Stimulated activated CD4-positive, alpha-beta T cell treated with anti-CD3 and anti-CD28 coated beads, Interleukin-1b, Interleukin-23, amount 100 ng/mL, for 1 hour (primary cell): ENCODE measurements around the gene CTNNA1.
"Not testable (repeated sequence)": the region's sequence is repeated elsewhere in the genome, so short reads cannot be mapped to it uniquely, and the experiment has no call there.

Source experiments
- DNase-seq, 2 donors: peaks; one replicate each; pipeline ENCODE4 v3.0.0-alpha.2; 2020; ENCODE audit warnings: low read depth in 2 of 2

The CTNNA1 gene

DNA sequence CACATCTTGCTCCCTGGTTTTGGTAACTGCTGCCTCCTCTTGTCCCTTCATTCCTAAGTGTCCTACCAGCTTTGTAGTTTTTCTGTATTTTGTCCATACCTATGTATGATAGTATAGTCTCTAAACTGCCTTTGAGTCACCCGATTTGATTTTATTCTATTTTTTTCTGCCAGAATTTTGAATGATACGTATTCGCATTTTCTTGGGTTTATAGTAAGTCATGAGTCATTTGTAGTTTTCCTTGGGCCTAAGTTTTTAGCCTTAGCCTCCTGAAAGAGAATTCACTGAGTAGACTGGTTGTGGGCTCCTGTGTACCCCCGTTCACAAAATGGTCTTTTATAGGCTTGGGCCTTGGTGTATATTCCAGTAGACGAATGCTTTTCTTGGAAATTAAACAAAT, 62.3 kb downstream of the CTNNA1 start:
- no peak for DNase-seq

DNA sequence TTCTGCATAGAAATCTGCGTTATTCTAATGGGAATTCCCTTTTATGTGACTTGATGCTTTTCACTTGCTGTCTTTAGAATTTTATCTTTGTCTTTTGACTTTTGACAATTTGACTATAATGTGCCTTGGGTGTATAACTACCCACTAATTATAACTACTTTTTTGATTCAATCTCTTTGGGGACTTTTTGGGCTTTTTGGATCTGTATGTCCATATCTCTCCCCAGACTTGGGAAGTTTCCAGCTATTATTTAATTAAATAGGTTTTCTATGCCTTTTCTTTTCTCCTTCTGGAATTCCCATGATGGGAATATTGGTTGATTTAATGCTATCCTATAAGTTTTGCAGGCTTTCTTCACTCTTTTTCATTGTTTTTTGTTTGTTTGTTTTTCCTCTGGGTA, 64.0 kb downstream of the CTNNA1 start:
- DNase-seq, result no peak

DNA sequence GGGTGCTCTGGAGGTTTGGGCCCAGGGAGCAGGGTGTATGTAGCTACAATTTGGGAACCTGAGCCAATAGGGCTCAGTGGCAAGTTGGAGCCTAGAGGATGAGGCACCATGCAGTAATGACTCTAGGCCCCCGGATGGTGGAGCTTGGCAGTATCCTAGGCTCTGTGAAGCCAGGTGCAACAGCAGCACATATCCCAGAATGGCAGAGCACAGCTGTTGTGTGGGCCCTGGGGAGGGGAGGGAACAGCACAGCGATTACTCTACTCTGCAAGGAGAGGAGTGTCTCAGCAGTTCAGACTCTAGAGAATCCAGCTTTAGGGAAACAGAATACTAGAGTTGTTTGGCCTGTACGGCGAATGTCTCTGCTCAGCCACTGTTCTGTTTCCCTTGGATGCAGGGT, 65.9 kb downstream of the CTNNA1 start:
- DNase-seq, result no peak

DNA sequence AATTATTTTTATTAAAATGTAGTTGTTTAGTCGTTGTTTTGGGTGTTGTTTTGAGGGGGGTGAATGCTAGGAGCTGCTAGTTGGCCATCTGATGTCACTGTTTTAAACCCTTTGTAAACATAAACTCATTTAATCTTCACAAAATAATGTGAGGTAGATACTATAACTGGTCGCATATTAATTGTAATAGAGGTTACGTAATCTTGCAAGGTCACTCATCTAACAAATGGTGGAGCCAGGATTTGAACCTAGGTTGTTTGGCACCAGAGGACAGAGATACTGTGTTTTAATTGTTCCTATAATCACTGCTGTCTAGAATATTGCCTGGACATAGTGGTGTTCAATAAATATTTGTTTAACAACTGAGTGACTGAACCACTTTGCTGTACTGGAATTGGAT, 67.5 kb downstream of the CTNNA1 start:
- DNase-seq, result no peak

DNA sequence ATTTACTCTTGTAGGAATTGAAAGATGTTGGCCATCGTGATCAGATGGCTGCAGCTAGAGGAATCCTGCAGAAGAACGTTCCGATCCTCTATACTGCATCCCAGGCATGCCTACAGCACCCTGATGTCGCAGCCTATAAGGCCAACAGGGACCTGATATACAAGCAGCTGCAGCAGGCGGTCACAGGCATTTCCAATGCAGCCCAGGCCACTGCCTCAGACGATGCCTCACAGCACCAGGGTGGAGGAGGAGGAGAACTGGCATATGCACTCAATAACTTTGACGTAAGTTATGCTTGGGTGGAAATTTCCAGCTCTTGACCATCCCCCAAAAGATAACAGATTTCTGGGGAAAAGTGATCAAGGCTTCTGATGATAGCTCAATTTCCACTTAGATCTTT, 71.3 kb downstream of the CTNNA1 start:
- no peak for DNase-seq

DNA sequence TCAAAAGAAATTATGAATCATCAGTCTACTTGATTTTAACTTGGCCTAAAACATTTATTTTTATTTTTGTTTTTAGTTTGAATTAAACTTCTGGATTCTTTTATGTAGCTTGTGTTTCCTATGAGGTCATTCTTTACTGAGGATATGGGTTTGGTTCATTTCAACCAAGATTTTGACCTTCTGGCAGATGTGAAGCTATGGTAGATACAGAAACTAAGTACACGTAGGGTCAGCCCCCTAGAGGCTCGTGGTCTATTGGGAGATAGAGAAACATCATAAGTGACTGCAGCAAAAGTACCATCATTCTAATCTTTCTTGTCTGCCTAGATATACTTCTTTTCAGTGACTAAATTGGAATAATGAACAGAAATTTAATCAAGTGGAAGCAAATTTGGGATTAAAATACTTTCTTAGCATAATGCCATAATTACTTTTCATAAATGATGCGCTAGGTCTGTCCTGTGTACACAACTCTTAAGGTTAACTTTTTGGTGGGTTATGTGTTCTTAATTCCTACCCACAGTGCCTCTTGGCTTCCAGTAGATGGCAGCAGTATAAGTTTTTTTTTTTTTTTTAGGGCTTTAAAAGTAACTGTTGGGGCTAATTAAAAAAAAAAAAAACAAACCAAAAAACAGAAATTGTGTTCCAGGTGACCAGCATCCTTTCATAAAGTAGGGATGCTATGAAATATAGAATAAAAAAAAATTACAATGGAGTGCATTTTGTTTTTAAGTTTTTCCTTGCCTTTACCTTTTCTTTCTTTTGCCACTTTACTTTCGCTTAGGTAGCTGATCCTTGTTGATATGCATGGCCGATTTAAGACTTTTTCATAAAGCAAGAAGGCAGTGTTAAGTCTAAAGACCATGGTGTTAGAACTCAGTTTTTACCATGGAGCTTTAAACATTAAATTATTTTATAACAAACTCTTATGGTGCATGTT, 72.0 kb downstream of the CTNNA1 start:
- DNase-seq, result no peak

DNA sequence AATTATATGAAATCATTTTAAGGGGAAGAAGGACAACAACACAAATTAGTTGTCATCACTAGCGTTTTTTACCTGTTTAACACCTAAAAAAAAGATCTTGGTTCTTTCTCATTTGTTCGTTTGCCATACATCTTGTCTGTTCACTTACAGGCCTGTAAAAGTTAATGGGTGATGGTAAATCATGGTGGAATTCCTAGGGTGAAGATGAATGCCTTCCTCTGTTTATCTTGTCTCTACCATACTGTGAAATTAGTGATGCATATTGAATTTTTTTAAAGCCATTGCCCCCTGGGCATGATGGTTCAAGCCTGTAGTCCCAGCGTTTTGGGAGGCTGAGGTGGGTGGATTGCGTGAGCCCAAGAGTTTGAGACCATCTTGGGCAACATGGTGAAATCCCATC, 75.3 kb downstream of the CTNNA1 start:
- no peak for DNase-seq

DNA sequence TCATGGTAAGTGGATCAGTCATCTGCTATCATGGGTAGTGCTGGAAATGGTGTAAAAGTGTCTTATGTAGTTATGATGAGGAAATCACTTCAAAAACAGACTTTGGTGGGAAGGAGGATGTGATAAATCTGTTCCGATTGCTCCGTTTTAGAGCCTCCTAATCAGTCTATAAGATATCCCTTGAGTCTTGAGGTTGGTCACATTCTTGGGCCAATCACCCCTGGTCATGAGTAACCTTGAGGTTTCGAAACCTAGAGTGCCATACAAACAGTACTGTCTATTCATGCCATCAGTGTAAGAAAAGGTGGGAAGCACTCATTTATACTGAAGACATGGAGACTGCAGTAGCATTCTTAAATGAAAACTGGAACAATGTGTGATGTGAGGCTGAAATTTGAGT, 76.1 kb downstream of the CTNNA1 start:
- no peak for DNase-seq

DNA sequence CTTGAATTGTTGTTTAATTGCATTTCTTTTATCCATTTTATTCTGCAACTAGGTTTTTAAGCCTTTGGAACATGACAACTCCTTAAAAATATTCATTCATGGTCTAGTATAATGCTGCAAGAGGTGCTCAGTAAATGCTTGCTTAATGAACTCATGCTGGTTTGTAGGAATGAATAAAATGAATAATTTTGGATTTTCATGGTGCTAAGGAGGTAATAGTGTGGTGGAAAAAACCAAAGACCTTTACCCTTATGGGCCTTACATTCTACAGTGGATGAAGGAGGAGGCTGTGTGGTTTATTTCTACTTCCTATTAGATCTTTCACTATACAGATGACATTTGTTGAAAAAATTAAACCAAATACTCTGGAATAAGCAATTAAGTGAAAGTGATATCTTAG, 78.5 kb downstream of the CTNNA1 start:
- DNase-seq, result no peak

DNA sequence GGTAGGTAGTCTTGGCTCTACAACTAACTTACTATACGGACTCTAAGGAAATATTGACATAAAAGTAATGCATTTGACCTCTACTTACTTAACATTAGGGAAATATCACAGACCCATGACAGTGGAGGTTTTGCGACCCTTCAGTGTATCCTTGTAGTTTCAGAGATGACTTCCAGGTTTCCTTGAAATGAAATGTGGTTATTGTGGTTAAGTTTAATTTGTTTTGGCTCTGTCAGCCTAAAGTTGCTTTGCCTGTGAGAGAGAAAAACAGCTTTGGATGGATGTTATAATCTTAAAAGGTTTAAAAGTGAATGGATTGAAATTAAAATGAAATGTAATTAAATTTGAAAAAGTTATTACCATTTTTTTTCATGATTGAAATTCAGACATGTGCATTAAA, 79.0 kb downstream of the CTNNA1 start:
- DNase-seq, result no peak

DNA sequence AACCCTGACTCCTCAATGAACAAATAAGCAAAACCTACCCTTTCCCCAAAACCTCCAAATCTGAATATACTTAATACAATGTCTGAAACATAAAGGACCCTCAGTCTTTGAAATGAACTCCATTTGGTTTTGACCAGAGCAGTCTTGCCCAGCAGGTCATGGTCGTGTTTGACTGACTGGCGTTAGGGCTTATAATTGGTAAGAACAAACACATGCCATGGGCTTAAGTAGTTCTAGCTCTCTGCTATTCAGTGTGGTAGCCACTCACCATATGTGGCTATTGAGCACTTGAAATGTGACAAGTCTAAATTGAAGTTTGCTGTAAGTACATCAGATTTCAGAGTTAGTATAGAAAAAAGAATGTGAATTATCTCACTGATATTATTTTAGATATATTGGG, 79.9 kb downstream of the CTNNA1 start:
- DNase-seq, result no peak

DNA sequence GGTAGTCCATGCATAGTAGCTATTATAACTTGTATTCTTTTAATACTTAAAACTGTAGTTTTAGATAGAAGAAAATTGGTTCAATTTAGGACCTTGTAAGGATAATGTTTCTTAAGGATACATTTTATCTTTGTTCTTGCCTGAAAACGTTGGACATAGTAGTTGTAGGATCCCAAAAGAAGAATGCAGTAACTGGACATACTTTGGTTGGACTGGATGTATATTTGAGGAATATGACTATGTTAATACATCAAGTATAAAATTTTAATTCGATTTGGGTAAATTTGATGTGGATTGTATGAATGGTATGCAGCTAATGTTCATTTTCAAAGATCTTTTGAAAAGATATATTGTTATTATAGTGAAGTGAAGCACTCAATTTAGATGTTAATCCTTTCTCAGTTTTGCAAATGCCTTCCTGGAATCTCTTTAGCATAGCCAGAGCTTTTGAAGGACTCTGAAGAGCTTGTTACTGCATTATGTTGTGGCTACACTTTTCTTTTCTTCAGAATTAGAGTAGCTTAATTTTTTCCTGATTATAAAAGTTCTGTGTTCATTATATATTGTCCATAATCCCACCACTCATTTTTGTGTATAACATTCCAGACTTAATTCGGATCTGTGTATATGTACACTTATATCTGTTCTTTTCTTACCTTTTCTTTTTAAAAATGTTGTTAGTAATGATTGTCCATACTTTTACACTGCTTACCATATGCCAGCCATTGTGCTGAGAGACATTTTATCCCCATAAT, 80.7 kb downstream of the CTNNA1 start:
- no peak for DNase-seq

DNA sequence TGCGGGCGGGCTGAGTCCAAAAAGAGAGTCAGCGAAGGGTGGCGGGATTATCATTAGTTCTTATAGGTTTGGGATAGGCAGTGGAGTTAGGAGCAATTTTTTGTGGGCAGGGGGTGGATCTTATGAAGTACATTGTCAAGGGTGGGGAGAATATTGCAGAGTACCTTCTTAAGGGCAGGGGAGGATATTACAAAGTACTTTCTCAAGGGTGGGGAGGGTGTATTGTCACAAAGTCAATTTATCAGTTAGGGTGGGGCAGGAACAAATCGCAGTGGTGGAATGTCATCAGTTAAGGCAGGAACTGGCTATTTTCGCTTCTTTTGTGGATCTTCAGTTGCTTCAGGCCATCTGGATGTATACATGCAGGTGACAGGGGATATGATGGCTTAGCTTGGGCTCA, 81.6 kb downstream of the CTNNA1 start:
- DNase-seq, result not testable (repeated sequence)

DNA sequence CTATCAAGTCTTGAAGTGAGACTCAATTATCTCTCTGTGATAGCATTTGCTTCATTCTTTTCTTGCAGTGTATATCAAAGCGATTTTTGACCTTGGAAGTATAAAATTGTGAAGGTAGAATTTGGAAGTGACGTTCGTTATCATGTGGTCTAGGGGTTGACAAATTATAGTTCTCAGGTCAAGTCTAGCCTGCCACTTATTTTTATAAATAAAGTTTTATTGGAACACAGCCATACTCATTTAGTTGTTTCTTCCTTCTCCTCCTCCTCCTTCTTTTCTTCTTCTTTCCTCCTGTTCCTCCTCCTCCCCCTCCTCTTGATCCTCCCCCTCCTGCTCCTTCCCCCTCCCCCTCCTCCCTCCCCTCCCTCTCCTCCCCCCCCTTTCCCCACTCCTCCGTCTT, 83.9 kb downstream of the CTNNA1 start:
- no peak for DNase-seq

DNA sequence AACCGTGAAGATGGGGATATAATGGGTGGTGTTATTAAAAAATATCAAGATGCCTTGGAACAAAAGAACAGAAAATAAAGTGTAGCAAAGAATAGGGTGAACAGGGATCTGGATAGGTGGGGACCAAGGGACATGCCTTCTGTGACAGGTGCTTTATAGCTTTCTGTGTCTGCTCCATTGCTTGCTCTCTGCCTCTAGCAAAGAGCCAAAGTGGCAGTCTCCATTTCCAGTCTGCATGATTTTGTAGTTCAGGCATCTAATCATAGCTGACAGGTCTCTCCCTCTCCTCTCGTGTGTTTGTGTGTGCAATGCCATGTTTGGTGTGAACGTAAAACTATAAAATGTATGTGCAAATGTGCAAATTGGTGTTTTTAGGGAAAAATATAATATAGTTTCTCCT, 86.9 kb downstream of the CTNNA1 start:
- DNase-seq, result no peak

DNA sequence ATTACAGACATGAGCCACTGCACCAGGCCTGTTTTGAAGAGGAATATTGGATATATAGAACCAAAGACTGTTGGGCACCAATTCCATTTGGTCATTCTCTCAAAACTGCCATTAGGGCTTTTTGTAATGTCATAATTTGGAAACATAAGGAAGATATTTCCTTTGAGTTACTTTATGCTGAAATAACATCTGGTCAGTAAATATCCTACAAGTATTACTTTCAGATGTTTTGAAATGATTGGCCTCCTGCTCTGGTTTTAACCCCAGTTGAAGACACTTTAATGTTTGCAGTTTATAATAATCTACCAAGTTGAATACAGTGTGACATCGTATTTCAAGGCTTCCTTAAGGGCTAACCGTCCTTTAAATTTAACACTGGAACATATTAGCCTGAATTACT, 88.3 kb downstream of the CTNNA1 start:
- no peak for DNase-seq

DNA sequence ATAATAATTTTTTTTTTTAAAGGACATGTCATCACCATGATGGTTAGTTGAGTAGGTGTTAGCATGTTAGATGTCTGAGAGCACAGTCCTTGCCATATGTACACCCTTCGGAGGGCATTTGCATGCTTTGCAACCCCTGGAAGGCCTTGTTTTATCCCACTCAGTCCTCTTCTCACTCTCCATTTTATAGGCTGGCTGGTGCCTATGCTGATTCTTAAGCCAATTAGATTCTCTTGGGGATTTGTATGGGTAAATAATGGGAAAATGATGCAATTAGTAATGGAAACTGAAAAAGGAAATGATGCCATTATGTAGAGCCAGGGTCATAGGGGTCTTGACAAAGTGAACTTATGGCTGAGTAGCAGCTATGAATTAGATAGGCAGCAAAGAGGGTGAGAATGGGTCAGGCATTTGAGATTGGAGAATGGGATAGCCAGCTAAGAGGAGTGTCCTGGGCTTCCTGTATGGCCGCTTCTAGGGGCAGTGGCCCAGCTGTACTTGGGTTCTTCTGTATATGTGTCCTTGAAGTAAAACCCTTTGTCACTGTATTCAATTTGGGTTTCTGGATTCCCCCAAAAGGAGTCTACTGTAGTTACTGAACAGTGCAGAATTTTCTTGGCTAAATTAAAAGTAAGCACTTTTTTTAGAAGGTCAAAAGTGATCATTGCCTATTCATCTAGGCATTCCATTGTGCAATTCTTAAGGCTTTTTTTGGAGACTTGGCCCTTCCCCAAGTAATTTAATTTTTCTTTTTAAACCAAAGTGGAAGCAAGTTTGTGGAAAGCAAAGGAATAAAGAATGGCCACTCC, 90.3 kb downstream of the CTNNA1 start:
- no peak for DNase-seq

DNA sequence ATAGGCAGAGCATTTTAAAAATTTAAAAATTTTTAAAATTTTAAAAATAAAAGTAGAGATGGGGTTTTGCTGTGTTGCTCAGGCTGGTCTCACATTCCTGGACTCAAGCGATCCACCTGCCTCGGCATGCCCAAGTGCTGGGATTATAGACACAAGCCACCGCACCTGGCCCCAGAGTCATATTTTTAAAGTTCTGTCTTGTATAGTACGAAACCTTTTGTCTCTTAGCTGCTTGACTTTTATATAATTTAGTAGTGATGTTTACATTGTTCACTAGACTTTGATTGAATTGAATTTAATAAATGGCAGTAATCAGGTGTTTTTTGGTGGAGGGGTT, 90.9 kb downstream of the CTNNA1 start:
- DNase-seq, result no peak

DNA sequence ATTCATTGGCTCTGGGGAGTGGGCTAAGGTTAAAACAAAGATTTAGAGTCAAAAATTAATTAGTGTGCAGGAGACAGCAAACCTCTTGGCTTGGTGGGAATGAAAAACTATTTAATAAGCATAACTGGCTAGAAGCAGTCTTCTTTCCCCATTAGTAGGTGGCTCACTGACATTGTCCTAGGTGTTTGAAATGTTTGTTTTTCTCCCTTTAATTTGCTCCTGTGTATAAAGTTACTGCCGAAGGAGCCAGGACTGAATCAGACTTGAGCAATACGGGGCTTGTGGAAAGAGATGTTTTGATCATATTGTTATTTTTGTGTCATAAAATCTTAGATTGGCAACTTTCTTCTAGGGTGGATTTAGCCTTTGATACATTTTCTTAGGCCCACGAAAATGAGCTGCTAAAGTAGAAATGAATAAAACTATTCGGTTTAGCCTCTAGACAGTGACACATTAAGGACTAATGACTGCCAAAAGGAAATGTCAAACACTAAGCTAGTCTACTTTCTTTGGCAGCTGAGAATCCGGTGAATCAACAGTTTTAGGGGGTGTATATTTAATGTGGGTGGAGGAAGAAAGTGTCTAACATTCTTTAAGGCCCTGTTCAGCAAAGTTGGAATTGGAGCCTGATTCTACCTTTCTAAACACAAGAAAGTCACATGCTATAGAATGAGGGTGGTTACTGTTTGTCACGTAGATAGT, 91.7 kb downstream of the CTNNA1 start:
- no peak for DNase-seq

DNA sequence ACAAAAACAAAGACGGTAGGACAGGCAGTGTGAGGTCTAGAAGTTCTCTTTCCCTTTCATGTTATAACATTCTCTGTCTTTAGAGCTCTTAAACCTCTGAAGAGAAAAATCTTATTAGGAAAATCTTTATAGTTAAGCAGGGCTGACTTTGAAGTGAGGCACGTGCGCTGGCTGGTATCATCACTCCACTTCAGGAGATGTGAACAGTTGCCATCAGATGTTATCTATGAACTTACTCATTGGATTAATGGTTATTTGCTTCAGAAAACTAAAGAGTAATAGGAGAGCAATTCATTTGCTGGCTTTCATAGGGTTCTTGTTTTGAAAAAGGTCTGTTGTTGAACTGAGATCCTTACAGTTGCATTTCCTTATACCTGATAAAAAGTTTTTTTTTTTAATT, 96.2 kb downstream of the CTNNA1 start:
- DNase-seq, result no peak

DNA sequence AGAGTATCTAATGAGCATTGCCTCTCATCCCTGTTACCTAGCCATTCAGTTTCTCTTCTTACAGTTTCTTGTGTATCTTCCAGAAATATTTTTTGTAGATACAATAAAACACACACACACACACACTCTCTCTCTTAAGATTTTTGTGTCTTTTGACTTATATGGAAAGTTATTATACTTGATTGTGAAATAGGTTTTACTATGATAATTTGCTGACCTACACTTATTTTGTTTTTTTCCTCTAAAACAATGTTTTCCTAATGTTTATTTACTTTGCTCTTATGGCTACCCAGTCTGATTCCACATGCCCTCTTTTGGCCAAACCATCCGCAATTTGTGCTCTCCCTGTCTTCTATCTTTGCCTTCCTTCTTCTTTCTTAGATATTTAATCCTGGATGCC, 96.7 kb downstream of the CTNNA1 start:
- no peak for DNase-seq
